KMS-11 (cell line): ENCODE data around the gene MVK.

Source experiments
- H2AFZ ChIP-seq: fragments of 200-600 bp; sonication (generic); 2 replicates; pipeline ENCODE4 v1.6.1; 2016; ENCODE audit warnings: antibody characterized with exemption, mixed run types, low read depth
- H3K27ac ChIP-seq: fragments of 200-600 bp; sonication (generic); 2 replicates; pipeline ENCODE4 v1.6.1; 2016; ENCODE audit warnings: mild to moderate bottlenecking, mixed run types
- H3K27me3 ChIP-seq: fragments of 200-600 bp; sonication (generic); 2 replicates; pipeline ENCODE4 v1.6.1; 2017; ENCODE audit warnings: mild to moderate bottlenecking, low read depth, mixed run types, moderate library complexity; ENCODE audit not compliant: insufficient read depth
- H3K36me3 ChIP-seq: fragments of 200-600 bp; sonication (generic); 2 replicates; pipeline ENCODE4 v1.6.1; 2017; ENCODE audit warnings: mild to moderate bottlenecking, mixed run types; ENCODE audit not compliant: insufficient read depth
- H3K4me1 ChIP-seq: fragments of 200-600 bp; sonication (generic); 2 replicates; pipeline ENCODE4 v1.6.1; 2016; ENCODE audit warnings: mild to moderate bottlenecking, low read depth, mixed run types; ENCODE audit not compliant: poor library complexity, severe bottlenecking
- H3K4me2 ChIP-seq: fragments of 200-600 bp; sonication (generic); 2 replicates; pipeline ENCODE4 v1.7.0; 2016; ENCODE audit warnings: mild to moderate bottlenecking, mixed run types
- H3K4me3 ChIP-seq: fragments of 200-600 bp; sonication (generic); IDR thresholded peaks from 2 replicates; pipeline ENCODE4 v1.6.1; 2017; ENCODE audit warnings: low read depth, low read length, mixed read lengths; ENCODE audit not compliant: insufficient read depth
- H3K79me2 ChIP-seq: fragments of 200-600 bp; sonication (generic); 2 replicates; pipeline ENCODE4 v1.6.1; 2016; ENCODE audit warnings: low read depth, mixed run types; ENCODE audit not compliant: insufficient read depth
- H3K9ac ChIP-seq: fragments of 200-600 bp; sonication (generic); 2 replicates; pipeline ENCODE4 v1.6.1; 2016; ENCODE audit warnings: mild to moderate bottlenecking, mixed run types
- H4K20me1 ChIP-seq: fragments of 200-600 bp; sonication (generic); 2 replicates; pipeline ENCODE4 v1.6.1; 2016; ENCODE audit warnings: mild to moderate bottlenecking, mixed run types; ENCODE audit not compliant: insufficient read depth
- CTCF ChIP-seq: fragments of 200-600 bp; sonication (generic); conservative IDR thresholded peaks from 2 replicates; pipeline ENCODE4 v1.6.1; 2017; ENCODE audit warnings: low read depth, mild to moderate bottlenecking, antibody characterized with exemption, low read length, moderate library complexity, mixed read lengths

The MVK gene

GRCh38 chr12:109547286-109547685 lies 26.3 kb upstream of the MVK start:
- Histone ChIP-seq H3K27ac (no peak overlapping the region), H3K9ac (no peak overlapping the region), H2AFZ (no peak overlapping the region), H3K36me3 (no peaks in the 10 kb centered on the region), H3K27me3 (no peaks in the 10 kb centered on the region), H3K79me2 (no peaks in the 10 kb centered on the region), H3K4me3 (no peak overlapping the region), H3K4me1 (no peaks in the 10 kb centered on the region), H4K20me1 (no peaks in the 10 kb centered on the region), H3K4me2 (no peak overlapping the region)
- no peak for TF ChIP-seq CTCF

GRCh38 chr12:109548258-109548657 lies 25.3 kb upstream of the MVK start:
- H3K4me1 ChIP-seq, result no peaks in the 10 kb centered on the region
- no peaks in the 10 kb centered on the region for H3K27me3 ChIP-seq
- H3K36me3 ChIP-seq, result no peaks in the 10 kb centered on the region
- no peak overlapping the region for H3K4me3 ChIP-seq
- H3K9ac ChIP-seq, result no peak overlapping the region
- no peaks in the 10 kb centered on the region for H4K20me1 ChIP-seq
- TF ChIP-seq CTCF, result no peak
- no peak overlapping the region for H3K4me2 ChIP-seq
- H2AFZ ChIP-seq, result no peak overlapping the region
- no peak overlapping the region for H3K27ac ChIP-seq
- no peaks in the 10 kb centered on the region for H3K79me2 ChIP-seq

- no peaks in the 10 kb centered on the region for H3K27me3 ChIP-seq
- H3K27ac ChIP-seq, result no peak overlapping the region
- H3K4me3 ChIP-seq, result no peak overlapping the region
- no peak overlapping the region for H2AFZ ChIP-seq
- no peak for TF ChIP-seq CTCF
- no peaks in the 10 kb centered on the region for H3K36me3 ChIP-seq
- no peaks in the 10 kb centered on the region for H3K4me1 ChIP-seq
- H3K79me2 ChIP-seq, result no peaks in the 10 kb centered on the region
- no peaks in the 10 kb centered on the region for H4K20me1 ChIP-seq
- H3K9ac ChIP-seq, result no peak overlapping the region
- H3K4me2 ChIP-seq, result no peak overlapping the region
Measured at GRCh38 chr12:109549613-109550270, 23.9 kb upstream of the MVK start.

- no peaks in the 10 kb centered on the region for H3K27me3 ChIP-seq
- H3K4me2 ChIP-seq, result no peak overlapping the region
- no peaks in the 10 kb centered on the region for H3K4me1 ChIP-seq
- H3K27ac ChIP-seq, result no peak overlapping the region
- H3K79me2 ChIP-seq, result no peaks in the 10 kb centered on the region
- H3K4me3 ChIP-seq, result no peak overlapping the region
- no peak for TF ChIP-seq CTCF
- no peaks in the 10 kb centered on the region for H3K36me3 ChIP-seq
- no peak overlapping the region for H3K9ac ChIP-seq
- H4K20me1 ChIP-seq, result no peaks in the 10 kb centered on the region
- no peak overlapping the region for H2AFZ ChIP-seq
Measured at GRCh38 chr12:109550281-109550680, 23.3 kb upstream of the MVK start.
